IPS DF 4.7 (cell line): Measurements from ENCODE around the gene MSH3.
"Not testable (repeated sequence)": the region's sequence is repeated elsewhere in the genome, so short reads cannot be mapped to it uniquely, and the experiment has no call there.

Source experiments
- DNase-seq: peaks from one replicate; pipeline ENCODE4 v3.0.0-alpha.2; 2013; ENCODE audit warnings: low spot score; ENCODE audit errors: extremely low read depth

The MSH3 gene

DNA sequence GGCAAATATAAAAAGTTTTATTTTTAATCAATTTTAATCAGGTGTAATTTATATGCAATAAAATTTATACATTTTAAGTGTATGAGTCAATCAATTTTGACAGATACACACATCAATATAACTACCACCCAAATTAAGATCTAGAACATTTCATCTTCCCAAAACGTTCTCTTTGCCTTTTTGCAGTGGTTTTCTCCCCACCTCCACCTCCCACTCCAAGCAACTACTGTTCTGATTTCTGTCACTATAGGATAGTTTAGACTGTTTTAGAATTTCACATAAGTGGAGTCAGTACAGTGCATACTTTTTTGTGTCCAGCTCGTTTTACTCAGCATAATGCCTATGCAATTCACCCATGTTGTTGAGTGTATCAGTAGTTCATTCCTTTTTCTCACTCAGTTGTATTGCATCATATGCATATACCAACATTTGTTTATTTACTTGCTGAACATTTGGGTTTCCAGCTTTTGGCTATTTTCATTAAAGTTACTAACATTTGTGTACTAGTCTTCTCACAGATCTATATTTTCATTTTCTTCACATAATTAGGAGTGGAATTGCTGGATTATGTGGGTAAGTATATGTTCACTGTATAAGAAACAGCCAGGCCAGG is 52.5 kb downstream of the MSH3 start:
- DNase-seq, result no peak

- no peak for DNase-seq
Observed at GRCh38 chr5:80707645-80708044, 53.2 kb downstream of the MSH3 start.

GRCh38 chr5:80711216-80711615 is 56.8 kb downstream of the MSH3 start:
- DNase-seq, result no peak

DNA sequence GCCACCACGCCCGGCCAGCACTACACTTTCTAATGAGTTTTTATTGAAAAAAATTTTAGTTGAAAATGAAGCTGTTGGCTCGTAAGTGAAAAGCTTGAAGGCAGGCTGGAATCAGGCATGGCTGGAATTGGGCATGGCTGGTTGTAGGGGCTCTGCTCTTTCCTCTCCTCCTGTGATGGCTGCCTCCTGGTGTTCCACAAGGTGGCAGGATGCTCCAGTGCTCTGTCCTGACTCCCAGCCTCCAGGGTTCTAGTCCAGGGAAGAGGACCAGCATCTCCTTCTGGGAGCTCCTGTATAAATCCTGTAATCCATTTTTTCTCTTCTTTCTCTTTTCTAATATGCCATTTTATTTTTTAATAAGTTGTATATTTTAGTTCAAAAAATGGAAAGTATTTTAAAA is 57.5 kb downstream of the MSH3 start:
- DNase-seq, result peak; percentile 28

GRCh38 chr5:80712919-80713318 is 58.5 kb downstream of the MSH3 start:
- DNase-seq, result no peak

DNA sequence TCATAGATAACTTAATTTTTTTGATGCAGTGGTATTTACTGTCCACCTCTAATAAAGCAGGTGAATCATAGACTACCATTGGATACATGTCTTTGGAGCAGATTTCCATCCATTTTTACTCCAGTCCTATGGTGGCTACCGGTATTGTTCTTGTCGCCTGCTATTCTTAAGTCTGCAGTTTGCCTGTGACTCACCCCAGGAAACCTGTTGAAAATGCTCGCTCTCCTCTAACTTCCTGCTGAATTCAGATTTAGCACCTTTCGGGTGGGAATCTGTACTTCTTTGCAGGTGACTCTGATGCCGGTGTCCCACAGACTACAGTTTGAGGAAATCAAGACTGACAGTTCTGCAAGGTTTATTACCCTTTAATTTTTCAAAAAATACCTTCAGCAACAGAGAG is 59.2 kb downstream of the MSH3 start:
- no peak for DNase-seq

GRCh38 chr5:80714570-80715298 is 60.3 kb downstream of the MSH3 start:
- no peak for DNase-seq

DNA sequence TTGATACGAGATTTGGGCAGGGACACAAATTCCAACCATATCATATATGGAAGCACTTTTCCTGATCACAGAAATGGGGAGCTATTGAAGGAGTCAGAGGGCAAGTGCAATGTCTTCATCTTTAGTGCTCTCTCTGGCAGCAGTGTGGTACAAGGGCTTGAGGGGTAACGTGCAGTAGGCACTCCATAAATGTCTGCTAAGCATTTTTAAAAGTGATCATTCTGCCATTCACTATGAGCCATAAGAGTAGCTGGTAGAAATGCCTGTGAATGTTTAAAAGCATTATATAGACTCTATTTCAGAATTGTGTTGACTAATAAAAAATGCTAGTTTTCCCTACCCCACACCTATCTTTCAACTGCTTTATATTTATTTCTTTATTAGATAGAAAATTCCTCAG is 61.4 kb downstream of the MSH3 start:
- DNase-seq, result no peak

DNA sequence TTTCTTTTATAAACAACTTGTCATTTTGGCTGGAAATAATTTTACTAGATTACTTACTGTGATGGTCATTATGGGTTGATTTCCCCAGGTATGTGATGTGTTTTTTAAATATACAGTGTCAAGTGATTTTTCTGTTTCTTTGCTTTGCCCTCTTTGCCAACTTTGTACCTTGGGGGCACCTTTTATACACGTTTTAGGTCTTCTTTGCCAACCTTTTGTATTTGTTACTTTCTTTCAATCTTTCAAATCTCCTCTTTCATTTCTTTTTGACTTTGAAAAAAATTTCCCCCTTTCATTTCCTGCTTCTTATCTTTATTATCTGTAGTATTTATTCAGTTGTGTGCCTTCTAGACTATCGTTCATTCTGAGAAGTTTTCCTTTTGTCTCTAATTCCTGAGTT is 65.7 kb downstream of the MSH3 start:
- no peak for DNase-seq

- no peak for DNase-seq
Observed at GRCh38 chr5:80722916-80723315, 68.5 kb downstream of the MSH3 start.

GRCh38 chr5:80725446-80725845 is 71.0 kb downstream of the MSH3 start:
- no peak for DNase-seq

- DNase-seq, result no peak
Observed at GRCh38 chr5:80736730-80737129, 82.3 kb downstream of the MSH3 start.

GRCh38 chr5:80738466-80738865 is 84.0 kb downstream of the MSH3 start:
- DNase-seq, result no peak

GRCh38 chr5:80739057-80739456 is 84.6 kb downstream of the MSH3 start:
- no peak for DNase-seq

DNA sequence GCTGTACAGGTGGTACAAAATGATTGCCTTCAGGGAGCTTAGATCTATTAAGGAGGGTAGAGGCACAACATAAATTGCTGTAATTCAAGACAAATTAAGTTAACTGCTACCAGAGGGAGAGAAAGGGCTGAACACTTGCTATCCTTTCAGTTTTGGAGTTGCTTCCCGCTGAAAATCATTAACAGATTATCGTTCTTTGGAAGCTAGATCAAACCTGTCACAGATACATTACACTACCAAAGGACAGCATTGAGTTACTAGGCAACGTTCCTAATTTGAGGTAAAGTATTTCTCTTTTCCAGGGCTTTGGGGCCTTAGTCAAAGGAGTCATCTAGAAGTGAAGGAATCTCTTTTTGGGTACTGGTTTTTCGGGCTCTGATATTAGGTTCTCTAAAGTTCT is 85.0 kb downstream of the MSH3 start:
- no peak for DNase-seq

- DNase-seq, result no peak
Observed at GRCh38 chr5:80739898-80740297, 85.4 kb downstream of the MSH3 start.

DNA sequence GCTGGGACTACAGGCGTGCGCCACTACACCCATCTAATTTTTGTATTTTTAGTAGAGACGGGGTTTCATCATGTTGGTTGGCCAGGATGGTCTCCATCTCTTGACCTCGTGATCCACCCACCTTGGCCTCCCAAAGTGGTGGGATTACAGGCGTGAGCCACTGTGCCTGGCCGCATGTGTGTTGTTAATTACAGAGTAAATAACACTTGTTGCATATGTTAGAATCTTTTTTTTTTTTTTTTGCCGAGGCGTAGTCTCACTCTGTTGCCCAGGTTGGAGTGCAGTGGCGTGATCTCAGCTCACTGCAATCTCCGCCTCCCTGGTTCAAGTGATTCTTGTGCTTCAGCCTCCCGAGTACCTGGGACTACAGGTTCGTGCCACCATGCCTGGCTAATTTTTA is 86.0 kb downstream of the MSH3 start:
- not testable (repeated sequence) for DNase-seq

- DNase-seq, result no peak
Observed at GRCh38 chr5:80740999-80741398, 86.5 kb downstream of the MSH3 start.

DNA sequence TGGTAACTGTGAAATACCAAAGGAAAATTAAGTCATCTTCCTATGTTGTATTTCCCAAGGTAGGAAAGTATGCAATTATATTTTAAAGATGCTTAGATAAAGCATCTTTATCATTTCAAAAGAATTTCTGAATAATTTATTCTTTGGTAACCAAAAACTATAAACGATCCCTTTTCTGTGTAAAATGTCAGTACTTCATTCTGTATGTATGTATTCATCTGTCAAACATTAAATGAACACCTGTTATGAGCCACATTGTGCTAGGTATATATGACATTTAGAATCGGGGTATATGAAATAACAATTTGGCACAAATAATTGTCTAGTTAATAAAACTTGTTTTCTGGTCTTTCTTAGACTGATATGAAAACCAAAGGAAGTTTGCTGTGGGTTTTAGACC is 89.7 kb downstream of the MSH3 start:
- no peak for DNase-seq

DNA sequence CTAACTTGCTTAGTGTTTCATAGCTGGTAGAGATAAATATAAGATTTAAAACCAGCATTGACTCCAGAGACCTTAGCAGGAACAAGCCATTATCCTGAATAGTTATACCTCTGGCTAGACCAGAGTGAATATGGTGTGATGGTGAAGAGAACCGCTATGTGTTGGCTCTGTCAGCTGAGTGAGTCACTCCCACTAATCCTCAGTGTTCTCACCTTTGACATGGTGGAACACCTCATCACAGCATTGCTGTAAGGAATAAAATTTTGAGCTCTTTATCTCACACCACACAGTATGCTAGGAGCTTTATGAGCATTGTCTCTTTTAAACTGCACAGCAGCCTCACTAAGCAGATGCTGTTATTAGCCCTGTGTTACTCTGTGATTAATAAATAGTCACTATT is 91.0 kb downstream of the MSH3 start:
- no peak for DNase-seq

DNA sequence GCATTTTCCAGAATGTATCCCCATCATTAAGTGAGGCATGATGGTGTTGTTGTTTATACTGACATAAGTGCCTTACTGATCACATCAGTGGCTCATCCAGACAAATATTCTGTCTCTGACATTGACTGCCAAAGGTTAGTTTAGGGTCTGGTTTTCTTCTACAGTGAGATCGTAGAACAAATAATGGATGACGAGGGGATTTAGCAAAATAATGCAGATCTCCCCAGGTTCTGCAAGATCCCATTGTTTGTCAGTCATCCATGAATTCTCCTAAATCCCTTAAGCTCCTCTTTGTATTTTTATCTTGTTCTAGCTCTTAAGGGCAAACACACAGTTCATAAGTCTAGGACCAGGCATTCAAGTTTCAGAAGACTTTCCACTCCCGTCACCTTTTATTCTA is 93.5 kb downstream of the MSH3 start:
- DNase-seq, result no peak

GRCh38 chr5:80752427-80752826 is 98.0 kb downstream of the MSH3 start:
- no peak for DNase-seq

- DNase-seq, result no peak
Observed at GRCh38 chr5:80753712-80754111, 99.3 kb downstream of the MSH3 start.
